K562 (cell line): ENCODE results near the gene LMAN2. TPM values are rescaled to one million over a fixed set of nuclear protein-coding genes. Genes with fewer than 3 reads are reported as not detected.
A peak's percentile ranks its signal among the peaks of the same experiment; 100 is the strongest.

Experiments used
- ATF6 ChIP-seq: sonication (generic); formaldehyde crosslinking; IDR thresholded peaks from 2 replicates; pipeline ENCODE4 v1.4.0; 2020; ENCODE audit warnings: mild to moderate bottlenecking, missing genetic modification reagents
- BCL6 ChIP-seq: fragments of 250-450 bp; sonication (Bioruptor Pico); IDR thresholded peaks from 2 replicates; pipeline ENCODE4 v1.4.0; 2020
- C11orf30 ChIP-seq: fragments of 450-650 bp; IDR thresholded peaks from 2 replicates; pipeline ENCODE4 v1.6.1; 2016; ENCODE audit warnings: low read depth, mild to moderate bottlenecking
- CREBBP ChIP-seq: IDR thresholded peaks from one replicate; pipeline ENCODE4 v1.6.1; 2012; ENCODE audit warnings: low read depth, mild to moderate bottlenecking, control low read depth, inconsistent platforms, low read length
- CREM ChIP-seq: IDR thresholded peaks from 2 replicates; pipeline ENCODE4 v1.6.1; 2014; ENCODE audit warnings: antibody characterized with exemption, low read depth
- HDAC2 ChIP-seq: fragments of 450-650 bp; IDR thresholded peaks from 2 replicates; pipeline ENCODE4 v1.6.1; 2016; ENCODE audit warnings: mild to moderate bottlenecking
- HDAC6 ChIP-seq: IDR thresholded peaks from 2 replicates; pipeline ENCODE4 v1.6.1; 2012; ENCODE audit warnings: low read depth, mild to moderate bottlenecking, control low read depth, inconsistent platforms, low read length, moderate library complexity
- HMG20B ChIP-seq: fragments of 250-450 bp; sonication (Bioruptor Pico); IDR thresholded peaks from 2 replicates; pipeline ENCODE4 v1.5.0; 2021; ENCODE audit warnings: mild to moderate bottlenecking
- NR1H2 ChIP-seq: sonication (generic); formaldehyde crosslinking; IDR thresholded peaks from 2 replicates; pipeline ENCODE4 v1.4.0; 2020; ENCODE audit warnings: mild to moderate bottlenecking, missing genetic modification reagents
- RFX5 ChIP-seq: IDR thresholded peaks from 2 replicates; pipeline ENCODE4 v1.6.1; 2011; ENCODE audit warnings: low read depth, mild to moderate bottlenecking, improper control_type of control experiment, low read length
- RHOXF2B ChIP-seq: fragments of 250-450 bp; sonication (Bioruptor Pico); conservative IDR thresholded peaks from 2 replicates; pipeline ENCODE4 v1.5.1; 2021
- SAFB2 ChIP-seq: fragments of 200-400 bp; formaldehyde crosslinking; IDR thresholded peaks from 2 replicates; pipeline ENCODE4 v1.6.1; 2018; ENCODE audit warnings: borderline replicate concordance, low read length, low read depth, moderate library complexity; ENCODE audit not compliant: severe bottlenecking
- SRF ChIP-seq, 2 experiments: fragments of 250-450, 450-650 bp in 1 of 2; sonication (Bioruptor Pico) in 1 of 2; sonication (generic) in 1 of 2; formaldehyde crosslinking; IDR thresholded peaks; 2 replicates each; pipeline versions ENCODE4 v1.5.0 to v1.5.1; 2020 to 2022; ENCODE audit warnings: mild to moderate bottlenecking in 1 of 2, missing genetic modification reagents in 1 of 2
- TSC22D4 ChIP-seq: fragments of 450-650 bp; IDR thresholded peaks from 2 replicates; pipeline ENCODE4 v1.6.1; 2016; ENCODE audit warnings: missing genetic modification characterization, missing biosample characterization, control low read depth
- ZBTB49 ChIP-seq: sonication (generic); formaldehyde crosslinking; IDR thresholded peaks from 2 replicates; pipeline ENCODE4 v1.8.0; 2022; ENCODE audit warnings: missing genetic modification reagents, mild to moderate bottlenecking, borderline replicate concordance
- ZNF511 ChIP-seq: sonication (generic); formaldehyde crosslinking; IDR thresholded peaks from 2 replicates; pipeline ENCODE4 v1.8.0; 2022; ENCODE audit warnings: mild to moderate bottlenecking, missing genetic modification reagents
- ZNF639 ChIP-seq, 2 experiments: fragments of 200-800 bp in 1 of 2; sonication (Bioruptor generic) in 1 of 2; sonication (generic) in 1 of 2; formaldehyde crosslinking in 1 of 2; IDR thresholded peaks in 1 of 2; conservative IDR thresholded peaks in 1 of 2; 2 replicates each; pipeline versions ENCODE4 v1.5.0 to v1.6.1; 2016 to 2020; ENCODE audit warnings: missing compliant biosample characterization in 1 of 2, missing genetic modification characterization in 1 of 2, missing genetic modification reagents in 1 of 2
- ZNF644 ChIP-seq: fragments of 200-800 bp; sonication (Bioruptor generic); IDR thresholded peaks from 2 replicates; pipeline ENCODE4 v1.6.1; 2016; ENCODE audit warnings: low read depth, missing genetic modification characterization, missing compliant biosample characterization
- ZNF740 ChIP-seq, 3 experiments: fragments of 200-800 bp in 1 of 3; sonication (Bioruptor generic) in 1 of 3; sonication (generic) in 1 of 3; formaldehyde crosslinking in 1 of 3; IDR thresholded peaks; 2 replicates each; pipeline versions ENCODE4 v1.6.1 to v1.8.0; 2016 to 2022; ENCODE audit warnings: mild to moderate bottlenecking in 2 of 3, missing compliant biosample characterization in 2 of 3, missing genetic modification characterization in 2 of 3, missing genetic modification reagents in 1 of 3
- polyA plus RNA-seq, 8 experiments: library from polyadenylated mRNA; depleted of rRNA in 4 of 8; stranded (reverse) in 5 of 8; unstranded in 3 of 8; fragments of >200 nt; fragmentation: Nextera tagmentation in 2 of 8; fragmentation: Illumina TruSeq in 1 of 8; extraction: Ambion mirVana in 2 of 8; extraction: Trizol in 1 of 8; gene quantifications; 2 replicates each; pipeline versions ENCODE4 v1.2.1 to v1.2.3, GENCODE V29; 2011 to 2014; ENCODE audit warnings: inconsistent platforms in 1 of 8, missing spikeins in 1 of 8
- total RNA-seq, 7 experiments: library from RNA; depleted of rRNA in 6 of 7; stranded (reverse); fragments of >200 nt in 6 of 7; fragmentation: Illumina TruSeq in 2 of 7; extraction: Trizol in 2 of 7; gene quantifications; 2 replicates each; pipeline versions ENCODE4 v1.2.1 to v1.2.3, GENCODE V29; 2011 to 2021; ENCODE audit warnings: low replicate concordance in 1 of 7

LMAN2 gene
- total and polyA plus RNA-seq, 9 of the 15 experiments (the other 6 are each of a cell fraction or from before 2014, with no cell fraction given) = 2.7 to 254 (median 136) TPM

GRCh38 chr5:177390363-177391300, 39.2 kb upstream of the LMAN2 start (continued):
- TF ChIP-seq BCL6 (no peak), ATF6 (no peak), ZNF511 (CRISPR knock-in tag) (no peak), SAFB2 (no peak), RFX5 (no peak), CREBBP (no peak), HDAC6 (no peak), NR1H2 (no peak), HDAC2 (peak; percentile 53; the same call in 1 of the 2 replicates), TSC22D4 (tag) (no peak), C11orf30 (no peak), CREM (0 out of 2 replicates have a peak, but pooled peaks have one; percentile 5), RHOXF2B (CRISPR knock-in tag) (no peak), ZNF740 (CRISPR knock-in tag; IDR thresholded peaks at IDR 0.05) (no peak), ZNF740 (tag; IDR thresholded peaks at IDR 0.05) (no peak), HMG20B (CRISPR knock-in tag) (no peak), SRF (CRISPR knock-in tag; IDR thresholded peaks at IDR 0.05) (no peak), ZBTB49 (no peak), ZNF639 (CRISPR knock-in tag; conservative IDR thresholded peaks at IDR 0.05 in 1 of 2, IDR thresholded peaks at IDR 0.05 in 1 of 2) (no peak), ZNF644 (tag) (no peak)
